ENCODE data around the gene TAS2R19.
"Not testable (repeated sequence)": the region's sequence is repeated elsewhere in the genome, so short reads cannot be mapped to it uniquely, and the experiment has no call there.

Gene TAS2R19, protein sequence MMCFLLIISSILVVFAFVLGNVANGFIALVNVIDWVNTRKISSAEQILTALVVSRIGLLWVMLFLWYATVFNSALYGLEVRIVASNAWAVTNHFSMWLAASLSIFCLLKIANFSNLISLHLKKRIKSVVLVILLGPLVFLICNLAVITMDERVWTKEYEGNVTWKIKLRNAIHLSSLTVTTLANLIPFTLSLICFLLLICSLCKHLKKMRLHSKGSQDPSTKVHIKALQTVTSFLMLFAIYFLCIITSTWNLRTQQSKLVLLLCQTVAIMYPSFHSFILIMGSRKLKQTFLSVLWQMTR

GRCh38 chr12:11022520-11022919, at the start of gene TAS2R19:
Gene TAS2R19 (minus strand): TSS chr12:11022620. CDS start chr12:11022571, 49 bp downstream.
- DNase-seq (ENCODE audit: low read depth in 2 of 2), result no peak

DNA sequence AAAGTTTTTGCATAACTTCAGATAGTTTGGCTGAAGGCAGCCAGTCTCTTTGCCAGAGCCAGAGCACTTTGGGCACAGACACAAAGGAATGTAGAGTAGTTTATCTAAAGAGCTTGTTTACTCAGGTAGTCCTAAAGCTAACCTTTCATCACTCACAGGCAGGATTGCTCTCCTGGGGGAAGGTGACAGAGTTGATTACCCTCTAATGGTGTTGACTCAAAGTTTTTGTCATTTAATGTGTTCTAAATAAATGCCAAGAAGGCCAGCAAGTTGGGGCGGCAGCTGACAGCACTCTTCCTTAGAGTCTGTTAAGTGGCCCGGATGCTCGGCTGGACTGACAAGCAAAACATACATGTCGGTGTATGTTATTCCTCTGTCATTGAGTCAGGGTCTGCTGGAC, 49.0 kb upstream of the TAS2R19 start:
- no peak for DNase-seq (ENCODE audit: low read depth in 2 of 2)

- no peak for DNase-seq (ENCODE audit: low read depth in 2 of 2)
Measured at GRCh38 chr12:11070999-11071398, 48.6 kb upstream of the TAS2R19 start.

DNA sequence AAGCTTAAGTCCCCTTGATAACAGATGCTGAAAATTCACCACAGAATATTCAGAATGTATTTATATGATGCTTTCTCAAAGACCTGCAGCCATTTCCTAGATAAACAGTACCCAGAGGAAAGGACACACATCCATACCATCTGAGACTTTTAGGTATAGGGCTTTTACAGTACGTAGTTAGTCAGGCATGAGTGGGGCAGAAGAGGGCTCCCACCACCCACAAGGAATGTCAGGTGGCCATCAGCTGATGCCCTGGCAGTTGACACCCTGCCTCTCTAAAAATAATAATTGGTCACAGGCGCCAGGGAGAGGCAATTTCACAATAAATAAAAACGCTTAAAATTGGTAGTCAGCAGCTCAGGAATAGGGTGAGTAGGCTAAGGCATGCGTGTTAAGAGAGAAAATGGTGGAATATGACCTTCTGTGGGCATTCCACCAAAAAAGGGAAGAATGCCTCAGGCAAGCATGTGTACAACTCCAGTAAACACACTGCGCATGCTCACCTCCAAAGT, 47.5 kb upstream of the TAS2R19 start:
- no peak for DNase-seq (ENCODE audit: low read depth in 2 of 2)

DNA sequence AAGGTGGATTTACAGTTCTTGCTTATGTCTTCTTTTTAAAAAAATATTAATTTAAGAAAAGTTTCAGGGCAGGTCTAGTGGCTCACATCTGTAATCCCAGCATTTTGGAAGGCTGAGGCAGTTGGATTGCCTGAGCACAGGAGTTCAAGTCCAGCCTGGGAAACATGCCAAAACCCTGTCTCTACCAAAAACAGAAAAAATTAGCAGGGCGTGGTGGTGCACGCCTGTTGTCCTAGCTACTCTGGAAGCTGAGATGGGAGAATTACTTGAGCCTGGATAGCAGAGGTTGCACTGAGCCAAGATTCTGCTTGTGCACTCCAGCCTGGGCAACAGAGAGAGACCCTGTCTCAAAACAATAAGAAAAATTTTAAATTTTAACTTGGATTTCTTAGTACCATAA, 45.1 kb upstream of the TAS2R19 start:
- DNase-seq (ENCODE audit: low read depth in 2 of 2), result no peak

- DNase-seq (ENCODE audit: low read depth in 2 of 2), result not testable (repeated sequence)
Measured at GRCh38 chr12:11062194-11062593, 39.8 kb upstream of the TAS2R19 start, which contains the start of gene TAS2R46. Gene TAS2R46 (minus strand): TSS chr12:11062294. CDS start chr12:11062294, 0 bp downstream.

DNA sequence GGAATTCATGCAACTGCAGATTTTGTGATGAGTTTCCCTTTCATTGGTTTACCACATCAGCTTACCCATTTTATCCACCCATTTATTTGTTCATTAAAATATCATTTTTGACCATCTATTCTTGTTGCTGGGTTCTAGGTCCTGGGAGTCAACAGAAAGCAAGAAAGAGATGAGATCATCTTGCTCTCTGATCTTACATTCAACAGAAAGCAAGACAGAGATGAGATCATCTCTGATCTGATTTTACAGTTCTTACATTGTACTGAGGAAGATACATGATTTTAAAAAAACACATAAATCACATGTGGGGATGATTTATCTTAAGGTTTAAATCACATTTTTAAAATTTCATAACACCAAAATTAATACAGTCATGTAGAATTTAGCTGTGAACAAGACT, 37.4 kb upstream of the TAS2R19 start:
- DNase-seq (ENCODE audit: low read depth in 2 of 2), result no peak

DNA sequence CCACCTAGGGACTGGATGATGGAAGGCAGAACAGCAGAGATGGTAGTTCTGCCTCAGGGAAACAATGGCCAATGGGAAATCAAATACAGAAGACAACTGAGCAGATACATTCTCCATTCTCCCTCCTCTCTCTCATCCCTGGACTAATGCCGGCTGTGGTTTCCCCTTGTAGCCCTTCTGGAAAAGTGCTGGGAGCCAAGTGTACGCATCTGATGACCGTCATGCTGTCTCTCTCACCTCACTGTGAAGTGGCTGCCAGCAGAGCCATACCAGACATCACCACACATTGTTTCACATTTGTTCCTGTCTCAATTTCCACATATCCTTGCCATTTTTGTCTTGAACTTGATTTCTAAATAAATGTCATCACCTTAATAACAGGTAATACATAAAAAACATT, 36.6 kb upstream of the TAS2R19 start:
- no peak for DNase-seq (ENCODE audit: low read depth in 2 of 2)

DNA sequence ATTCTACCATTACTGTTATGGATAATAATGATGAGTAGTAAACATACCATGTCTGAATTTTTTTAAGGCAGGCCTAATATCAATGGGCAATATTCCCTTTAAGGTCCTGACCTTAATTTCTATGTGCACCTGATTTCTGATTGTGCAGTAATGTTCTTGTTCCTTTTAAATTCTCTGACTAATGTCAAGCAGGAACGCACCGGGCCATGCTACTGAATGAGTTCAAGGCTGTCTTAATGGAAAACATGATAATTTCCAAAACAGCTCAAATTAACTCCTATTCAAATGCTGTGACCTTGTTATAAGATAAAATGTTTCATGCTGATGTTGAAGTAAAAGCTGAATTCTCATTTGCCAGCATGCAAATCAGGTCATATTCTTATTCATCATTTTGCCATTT, 32.9 kb upstream of the TAS2R19 start:
- no peak for DNase-seq (ENCODE audit: low read depth in 2 of 2)

- not testable (repeated sequence) for DNase-seq (ENCODE audit: low read depth in 2 of 2)
Measured at GRCh38 chr12:11049806-11050531, 27.5 kb upstream of the TAS2R19 start.

DNA sequence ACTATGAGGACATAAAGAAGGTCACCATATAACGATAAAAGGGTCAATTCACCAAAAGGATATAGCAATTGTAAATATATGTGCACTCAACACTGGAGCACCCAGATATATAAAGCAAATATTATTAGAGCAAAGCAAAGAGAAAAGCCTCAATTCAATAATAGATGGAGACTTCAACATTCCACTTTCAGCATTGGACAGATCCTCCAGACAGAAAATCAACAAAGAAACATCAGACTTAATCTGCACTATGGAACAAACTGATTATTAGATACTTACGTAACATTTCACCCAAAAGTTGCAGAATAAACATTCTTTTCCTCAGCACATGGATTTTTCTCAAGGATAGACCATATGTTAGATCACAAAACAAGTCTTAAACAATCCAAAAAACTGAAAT, 18.9 kb upstream of the TAS2R19 start:
- not testable (repeated sequence) for DNase-seq (ENCODE audit: low read depth in 2 of 2)

- no peak for DNase-seq (ENCODE audit: low read depth in 2 of 2)
Measured at GRCh38 chr12:11040162-11040561, 17.7 kb upstream of the TAS2R19 start.

DNA sequence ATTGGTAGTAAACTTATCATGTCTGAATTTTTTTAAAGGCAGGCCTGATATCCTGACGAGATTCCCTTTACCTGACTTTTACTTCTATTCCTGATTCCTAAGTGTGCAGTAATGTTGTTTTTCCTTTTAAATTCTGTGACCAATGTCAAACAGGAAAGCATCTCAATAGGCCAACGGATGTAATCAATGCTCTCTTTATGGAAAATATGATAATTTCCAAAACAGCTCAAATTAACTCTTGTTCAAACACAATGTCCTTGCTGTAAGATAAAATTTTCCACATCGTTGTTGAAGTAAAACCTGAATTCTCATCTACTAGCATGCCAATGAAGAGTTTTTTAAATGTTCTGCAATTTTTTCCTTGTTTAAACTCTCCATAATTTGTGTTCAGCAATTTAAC, 16.8 kb upstream of the TAS2R19 start:
- no peak for DNase-seq (ENCODE audit: low read depth in 2 of 2)

- not testable (repeated sequence) for DNase-seq (ENCODE audit: low read depth in 2 of 2)
Measured at GRCh38 chr12:11033959-11034358, 11.5 kb upstream of the TAS2R19 start.

GRCh38 chr12:11031307-11031706, 8.9 kb upstream of the TAS2R19 start, which contains the start of gene TAS2R31:
Gene TAS2R31 (minus strand): TSS chr12:11031407. CDS start chr12:11031335, 72 bp downstream.
- no peak for DNase-seq (ENCODE audit: low read depth in 2 of 2)

GRCh38 chr12:11026118-11026517, 3.7 kb upstream of the TAS2R19 start:
- DNase-seq (ENCODE audit: low read depth in 2 of 2), result no peak

DNA sequence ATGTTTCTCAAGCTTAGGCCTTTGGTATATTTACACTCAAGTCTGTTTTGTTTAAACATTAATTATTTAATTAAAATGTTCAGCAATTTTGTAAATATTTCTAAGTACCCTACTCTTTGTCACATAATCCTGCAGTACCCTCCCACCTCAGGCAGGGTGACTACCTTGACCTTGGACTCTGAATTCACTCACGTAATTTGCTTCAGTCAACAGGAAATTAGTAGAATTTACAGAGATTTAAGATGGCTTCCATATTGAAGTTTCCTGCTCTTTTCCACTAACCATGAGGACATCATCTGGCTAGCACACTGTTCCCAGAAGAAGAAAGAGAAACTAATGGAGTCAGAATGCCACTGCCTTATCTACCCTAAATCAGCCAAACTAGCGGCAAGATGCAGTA, 967 bp upstream of the TAS2R19 start:
- DNase-seq (ENCODE audit: low read depth in 2 of 2), result no peak

DNA sequence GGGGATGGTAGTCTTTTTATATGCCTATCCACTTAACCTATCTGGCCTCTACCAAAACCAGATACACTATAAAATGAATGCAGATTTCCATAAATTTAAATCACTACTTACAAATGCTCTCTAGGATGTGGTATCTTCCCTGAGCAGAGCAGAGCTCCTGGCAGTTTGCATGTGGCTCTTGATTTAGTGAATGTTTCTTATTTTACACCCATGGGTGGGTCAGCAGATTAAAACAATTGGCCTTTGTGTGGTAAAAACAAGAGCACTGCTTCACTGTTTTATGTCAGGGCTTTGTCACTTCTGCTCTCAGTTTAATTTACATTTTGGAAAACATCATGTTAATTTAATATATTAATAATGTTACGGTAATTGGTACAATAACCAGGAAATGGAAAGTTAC, 5.5 kb downstream of the TAS2R19 start:
- no peak for DNase-seq (ENCODE audit: low read depth in 2 of 2)

DNA sequence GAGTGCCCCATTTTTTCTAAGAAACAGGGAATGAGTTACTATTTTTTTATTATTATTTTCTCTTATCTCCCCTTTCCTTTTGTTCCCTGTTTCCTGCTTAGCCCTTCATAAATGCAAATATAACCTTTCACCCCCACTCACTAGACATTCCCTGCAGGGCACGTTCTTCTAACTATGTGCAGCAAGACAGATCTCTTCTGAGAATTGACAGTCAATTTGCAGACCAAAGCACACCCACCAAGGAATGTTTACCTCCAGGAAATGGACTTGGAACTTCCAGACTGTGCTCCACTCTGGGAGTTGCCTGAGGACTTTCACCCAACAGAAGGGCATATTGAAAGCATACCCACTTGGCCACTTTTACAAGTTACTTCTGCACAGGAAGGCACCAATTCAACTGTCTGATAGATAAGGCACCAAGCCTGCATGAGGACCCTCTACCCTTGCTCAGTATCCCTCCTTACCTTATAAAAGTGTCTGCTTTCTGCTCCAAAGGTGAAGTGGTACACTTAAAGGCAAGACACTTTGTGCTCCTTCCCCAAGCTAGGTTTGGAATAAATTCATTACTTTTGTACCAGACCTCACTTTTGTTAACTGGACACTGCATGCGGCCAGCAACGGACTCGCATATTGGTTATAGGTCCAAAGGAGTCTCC, 6.5 kb downstream of the TAS2R19 start:
- no peak for DNase-seq (ENCODE audit: low read depth in 2 of 2)

GRCh38 chr12:11014234-11014633, 8.2 kb downstream of the TAS2R19 start:
- DNase-seq (ENCODE audit: low read depth in 2 of 2), result no peak

DNA sequence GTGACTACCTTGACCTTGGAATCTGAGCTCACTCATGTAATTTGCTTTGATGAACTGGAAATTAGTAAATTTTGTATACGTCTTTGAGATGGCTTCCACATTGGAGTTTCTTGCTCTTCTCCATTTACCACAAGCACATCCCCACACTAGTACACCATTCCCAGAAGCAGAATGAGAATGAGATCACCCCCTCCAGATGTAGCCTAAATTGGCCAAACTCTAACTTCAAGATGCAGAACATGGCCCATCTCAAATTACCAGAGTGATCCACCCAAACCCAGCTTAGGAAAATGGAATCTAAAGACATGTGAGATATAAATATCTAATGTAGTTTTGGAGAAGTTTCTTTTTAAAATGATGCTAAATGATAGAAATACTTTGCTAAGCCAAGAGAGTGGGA, 14.8 kb downstream of the TAS2R19 start:
- DNase-seq (ENCODE audit: low read depth in 2 of 2), result no peak

DNA sequence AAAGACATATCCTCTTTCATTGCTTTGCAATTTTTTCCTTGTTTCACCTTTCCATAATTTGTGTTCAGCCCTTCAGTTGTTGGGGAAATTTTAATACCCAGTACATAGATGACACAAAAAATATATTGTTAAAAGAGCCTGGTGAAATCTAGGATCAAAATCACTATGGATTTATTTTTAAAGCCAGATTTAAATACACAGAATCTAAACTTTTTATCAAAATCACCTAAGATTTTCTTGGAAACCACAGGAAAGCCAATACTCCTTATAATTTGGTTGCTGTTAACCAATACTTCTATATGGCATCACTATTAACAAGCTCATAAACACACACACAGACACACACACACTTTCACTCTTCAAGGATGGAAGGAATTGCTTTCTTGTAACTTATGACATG, 24.2 kb downstream of the TAS2R19 start, which contains the start of gene TAS2R20:
Gene TAS2R20, minus strand, starts transcription at position 101 of the 400 bp plus-strand sequence. CDS start 429 bp downstream, outside the sequence.
- DNase-seq (ENCODE audit: low read depth in 2 of 2), result no peak
